Memory B cell (primary cell): Measurements from ENCODE around the gene PITRM1.
"Not testable (repeated sequence)": the region's sequence is repeated elsewhere in the genome, so short reads cannot be mapped to it uniquely, and the experiment has no call there.

Experiments
- ATAC-seq: fragments of 150-1000 bp; cut with Tn5 transposase; 2 replicates; pipeline ENCODE4 v1.10.0; 2021; ENCODE audit warnings: low read depth, mild to moderate bottlenecking, moderate library complexity
- DNase-seq, 2 donors: peaks; one replicate each; pipeline ENCODE4 v3.0.0; 2022; ENCODE audit warnings: low spot score in 2 of 2
- H3K27ac Mint-ChIP-seq: one replicate; pipeline ENCODE4 v1.8.0; 2022; ENCODE audit warnings: mild to moderate bottlenecking, moderate library complexity, mixed read lengths
- H3K27me3 Mint-ChIP-seq: one replicate; pipeline ENCODE4 v1.8.0; 2022; ENCODE audit warnings: mixed read lengths
- H3K36me3 Mint-ChIP-seq: one replicate; pipeline ENCODE4 v1.8.0; 2022; ENCODE audit warnings: mild to moderate bottlenecking, mixed read lengths
- H3K4me1 Mint-ChIP-seq: one replicate; pipeline ENCODE4 v1.8.0; 2022; ENCODE audit warnings: mixed read lengths
- H3K4me3 Mint-ChIP-seq: one replicate; pipeline ENCODE4 v1.8.0; 2022; ENCODE audit warnings: mild to moderate bottlenecking, moderate library complexity, mixed read lengths
- H3K9me3 Mint-ChIP-seq: one replicate; pipeline ENCODE4 v1.8.0; 2022; ENCODE audit warnings: mixed read lengths

The PITRM1 gene

DNA sequence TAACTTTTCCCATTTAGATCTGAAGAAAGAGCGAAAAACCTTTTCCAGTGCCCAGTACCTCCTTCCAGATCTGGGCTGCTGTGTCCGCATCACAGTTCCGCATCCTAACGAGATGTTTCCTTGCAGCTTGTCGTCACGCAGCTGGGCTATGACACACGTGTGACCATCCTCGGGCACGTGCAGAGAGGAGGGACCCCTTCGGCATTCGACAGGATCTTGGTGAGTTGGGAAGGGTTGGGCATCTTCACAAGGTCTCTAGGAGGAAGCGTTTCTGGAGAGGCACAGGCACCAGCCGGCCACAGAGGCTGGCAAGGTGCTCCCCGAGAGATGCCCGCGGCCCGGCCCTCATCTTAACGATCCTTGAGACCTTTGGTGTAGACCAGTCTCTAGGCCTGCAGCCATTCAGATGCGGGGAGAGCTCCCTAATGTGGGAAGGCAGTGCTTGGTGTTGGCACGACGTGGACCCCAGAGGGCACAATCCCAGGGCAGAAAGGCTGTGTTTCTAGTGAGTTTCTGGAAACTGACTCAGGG, 63.9 kb downstream of the PITRM1 start:
- H3K4me1 Mint-ChIP-seq, result peaks cover 7% of the 10 kb centered on the region
- DNase-seq (no peak), ATAC-seq (no peak)
- H3K9me3 Mint-ChIP-seq, result no peaks in the 10 kb centered on the region
- H3K36me3 Mint-ChIP-seq, result peaks cover 25% of the 10 kb centered on the region
- H3K27ac Mint-ChIP-seq, result no peak overlapping the region
- no peak overlapping the region for H3K4me3 Mint-ChIP-seq
- H3K27me3 Mint-ChIP-seq, result no peaks in the 10 kb centered on the region

DNA sequence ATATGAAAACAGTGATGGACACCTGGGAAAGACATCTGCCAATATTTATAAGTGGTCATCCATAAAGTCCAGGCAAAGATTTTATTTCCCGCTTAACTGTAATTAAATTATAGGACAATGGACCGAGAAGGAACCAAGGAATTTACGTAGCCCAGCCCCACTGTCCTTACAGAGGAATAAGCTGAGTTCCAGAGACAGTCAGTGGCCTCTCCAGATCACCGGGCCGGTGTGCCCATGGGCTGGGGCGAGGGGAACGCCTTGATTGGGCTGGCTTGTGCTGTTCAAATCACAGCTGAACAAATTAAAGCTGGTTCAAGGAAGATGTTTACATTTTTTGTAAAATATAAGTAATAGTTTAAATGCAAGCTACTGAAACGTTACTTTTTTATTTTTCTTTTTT, 64.5 kb downstream of the PITRM1 start:
- peaks cover 7% of the 10 kb centered on the region for H3K4me1 Mint-ChIP-seq
- peaks cover 25% of the 10 kb centered on the region for H3K36me3 Mint-ChIP-seq
- no peak overlapping the region for H3K4me3 Mint-ChIP-seq
- H3K27ac Mint-ChIP-seq, result no peak overlapping the region
- ATAC-seq (no peak), DNase-seq (no peak)
- H3K27me3 Mint-ChIP-seq, result no peaks in the 10 kb centered on the region
- no peaks in the 10 kb centered on the region for H3K9me3 Mint-ChIP-seq

GRCh38 chr10:3107426-3107961, 65.1 kb downstream of the PITRM1 start:
- no peaks in the 10 kb centered on the region for H3K9me3 Mint-ChIP-seq
- peaks cover 28% of the 10 kb centered on the region for H3K36me3 Mint-ChIP-seq
- H3K4me1 Mint-ChIP-seq, result peaks cover 7% of the 10 kb centered on the region
- ATAC-seq, result no peak
- H3K27ac Mint-ChIP-seq, result no peak overlapping the region
- H3K27me3 Mint-ChIP-seq, result no peaks in the 10 kb centered on the region
- H3K4me3 Mint-ChIP-seq, result no peak overlapping the region
- no peak for DNase-seq

GRCh38 chr10:3106928-3107425, 65.6 kb downstream of the PITRM1 start:
- H3K36me3 Mint-ChIP-seq, result peaks cover 28% of the 10 kb centered on the region
- H3K4me1 Mint-ChIP-seq, result peaks cover 7% of the 10 kb centered on the region

DNA sequence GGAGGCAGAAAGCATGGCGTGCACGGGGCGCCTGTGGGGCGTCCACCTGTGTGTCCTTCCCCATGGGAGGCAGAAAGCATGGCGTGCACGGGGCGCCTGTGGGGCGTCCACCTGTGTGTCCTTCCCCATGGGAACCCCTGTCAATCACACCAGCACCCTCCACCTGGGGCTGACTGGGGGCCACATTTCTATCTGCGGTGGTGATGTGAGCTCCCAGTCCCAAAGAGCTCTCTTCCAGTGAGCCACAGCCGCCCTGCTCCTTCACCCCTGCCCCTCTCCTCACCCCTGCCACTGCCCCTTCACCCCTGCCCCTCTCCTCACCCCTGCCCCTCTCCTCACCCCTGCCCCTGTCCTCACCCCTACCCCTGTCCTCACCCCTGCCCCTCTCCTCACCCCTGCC, 66.3 kb downstream of the PITRM1 start:
- H3K36me3 Mint-ChIP-seq, result peaks cover 31% of the 10 kb centered on the region
- not testable (repeated sequence) for ATAC-seq, DNase-seq, H3K9me3 Mint-ChIP-seq, H3K4me3 Mint-ChIP-seq, H3K27ac Mint-ChIP-seq, H3K4me1 Mint-ChIP-seq, H3K27me3 Mint-ChIP-seq

More at GRCh38 chr10:3106928-3107425, 65.6 kb downstream of the PITRM1 start:
- DNase-seq, result no peak
- no peak for ATAC-seq
- Mint-ChIP-seq H3K27me3 (no peaks in the 10 kb centered on the region), H3K27ac (no peak overlapping the region), H3K9me3 (no peaks in the 10 kb centered on the region), H3K4me3 (no peak overlapping the region)

- DNase-seq, result no peak
- Mint-ChIP-seq H3K9me3 (no peaks in the 10 kb centered on the region), H3K27ac (no peak overlapping the region), H3K36me3 (peaks cover 35% of the 10 kb centered on the region), H3K4me3 (no peak overlapping the region), H3K27me3 (no peaks in the 10 kb centered on the region), H3K4me1 (peaks cover 4% of the 10 kb centered on the region)
- ATAC-seq, result no peak
These were observed 66.7 kb downstream of the PITRM1 start for GRCh38 chr10:3105905-3106304.

DNA sequence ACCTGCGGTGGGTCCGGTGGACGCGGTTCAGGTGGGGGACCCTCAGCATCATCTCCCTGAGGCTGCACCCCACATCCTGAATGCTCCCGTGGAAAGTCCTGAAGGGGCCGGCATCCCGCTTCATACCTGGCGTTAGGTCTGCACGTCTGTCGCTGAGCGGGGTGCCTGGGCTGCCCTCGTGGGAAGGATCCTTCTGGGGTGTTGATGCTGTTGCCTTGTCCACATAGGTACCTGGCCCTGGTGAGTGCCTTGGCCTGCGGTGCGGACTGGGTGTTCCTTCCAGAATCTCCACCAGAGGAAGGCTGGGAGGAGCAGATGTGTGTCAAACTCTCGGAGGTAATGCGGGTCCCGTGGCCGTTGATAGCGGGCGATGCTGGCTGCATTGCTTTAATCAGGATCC, 67.4 kb downstream of the PITRM1 start:
- no peaks in the 10 kb centered on the region for H3K4me1 Mint-ChIP-seq
- no peak overlapping the region for H3K4me3 Mint-ChIP-seq
- H3K36me3 Mint-ChIP-seq, result peaks cover 36% of the 10 kb centered on the region
- H3K27ac Mint-ChIP-seq, result no peak overlapping the region
- DNase-seq (no peak), ATAC-seq (no peak)
- no peaks in the 10 kb centered on the region for H3K27me3 Mint-ChIP-seq
- no peaks in the 10 kb centered on the region for H3K9me3 Mint-ChIP-seq

DNA sequence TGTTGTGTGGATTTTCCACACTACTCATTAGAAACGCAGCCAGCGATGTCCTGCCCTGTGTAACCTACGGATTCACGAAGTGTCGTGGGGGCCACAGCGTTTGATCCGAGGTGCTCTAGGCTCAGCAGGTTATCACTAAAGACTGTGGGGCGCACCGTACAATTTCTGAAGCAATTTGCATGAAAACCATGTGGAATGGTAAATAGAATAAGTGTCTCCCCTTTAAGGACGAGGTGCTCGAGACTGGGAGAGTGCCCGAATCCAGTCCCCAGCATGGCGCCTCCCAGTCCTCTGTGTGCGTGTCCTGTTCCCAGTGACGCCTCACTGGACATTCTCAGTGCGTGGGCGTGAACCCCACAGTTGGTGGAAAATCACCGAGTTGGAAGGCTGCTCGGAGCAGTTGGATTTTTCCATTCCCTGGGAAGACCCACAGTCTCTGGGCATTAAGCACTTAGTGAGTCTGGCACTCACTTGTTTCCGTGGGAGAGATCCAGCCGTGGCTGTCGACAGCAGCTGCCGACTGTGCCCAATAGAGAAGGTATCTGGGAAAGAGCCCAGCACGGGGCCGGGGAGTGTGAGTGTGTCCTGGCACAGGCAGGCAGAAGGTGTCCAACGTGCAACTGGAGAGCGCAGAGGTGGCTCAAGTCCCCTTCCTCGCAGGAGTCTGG, 68.2 kb downstream of the PITRM1 start:
- ATAC-seq, result no peak
- peaks cover 38% of the 10 kb centered on the region for H3K36me3 Mint-ChIP-seq
- no peak for DNase-seq
- no peak overlapping the region for H3K4me3 Mint-ChIP-seq
- H3K9me3 Mint-ChIP-seq, result no peaks in the 10 kb centered on the region
- peaks cover 3% of the 10 kb centered on the region for H3K4me1 Mint-ChIP-seq
- H3K27ac Mint-ChIP-seq, result no peak overlapping the region
- H3K27me3 Mint-ChIP-seq, result no peaks in the 10 kb centered on the region

GRCh38 chr10:3103646-3104045, 68.9 kb downstream of the PITRM1 start:
- DNase-seq (no peak), ATAC-seq (no peak)
- Mint-ChIP-seq H3K9me3 (no peaks in the 10 kb centered on the region), H3K4me1 (peaks cover 3% of the 10 kb centered on the region), H3K4me3 (no peak overlapping the region), H3K27ac (no peak overlapping the region), H3K27me3 (no peaks in the 10 kb centered on the region), H3K36me3 (peaks cover 32% of the 10 kb centered on the region)

DNA sequence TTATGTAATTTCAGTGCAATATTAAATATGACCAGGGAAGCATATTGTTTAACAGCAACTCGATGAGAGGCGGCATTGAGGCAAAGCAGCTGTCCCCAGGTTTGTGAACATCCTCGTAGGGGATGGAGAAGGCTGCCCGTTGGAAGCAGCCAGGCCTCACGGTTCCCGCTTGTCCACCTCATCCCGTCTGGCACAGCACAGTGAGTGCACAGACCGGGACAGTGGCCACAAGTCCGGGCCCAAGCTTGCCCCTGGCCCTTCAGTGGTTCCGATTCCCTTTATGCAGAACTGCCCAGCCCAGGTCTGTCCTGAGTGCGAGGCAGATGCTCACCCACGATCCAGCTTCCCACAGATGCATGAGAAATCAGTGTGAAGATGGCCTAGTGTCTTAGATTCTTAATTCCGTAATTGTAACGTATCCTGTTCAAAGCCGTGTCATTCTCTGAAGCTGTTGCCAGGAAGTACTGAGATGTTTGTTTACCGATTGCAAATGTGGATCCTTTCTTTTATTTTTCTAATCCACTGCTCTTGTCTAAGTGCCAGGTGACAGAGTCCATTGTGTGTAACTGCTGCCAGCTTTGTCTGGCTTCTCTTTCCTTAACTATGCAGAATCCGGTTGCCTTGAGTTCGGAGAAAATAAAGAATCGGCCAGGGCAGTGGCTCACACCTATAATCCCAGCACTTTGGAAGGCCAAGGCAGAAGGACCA, 69.7 kb downstream of the PITRM1 start:
- peaks cover 3% of the 10 kb centered on the region for H3K4me1 Mint-ChIP-seq
- no peaks in the 10 kb centered on the region for H3K9me3 Mint-ChIP-seq
- ATAC-seq, result no peak
- no peak overlapping the region for H3K27ac Mint-ChIP-seq
- peaks cover 32% of the 10 kb centered on the region for H3K36me3 Mint-ChIP-seq
- H3K27me3 Mint-ChIP-seq, result no peaks in the 10 kb centered on the region
- no peak overlapping the region for H3K4me3 Mint-ChIP-seq
- DNase-seq, result no peak

DNA sequence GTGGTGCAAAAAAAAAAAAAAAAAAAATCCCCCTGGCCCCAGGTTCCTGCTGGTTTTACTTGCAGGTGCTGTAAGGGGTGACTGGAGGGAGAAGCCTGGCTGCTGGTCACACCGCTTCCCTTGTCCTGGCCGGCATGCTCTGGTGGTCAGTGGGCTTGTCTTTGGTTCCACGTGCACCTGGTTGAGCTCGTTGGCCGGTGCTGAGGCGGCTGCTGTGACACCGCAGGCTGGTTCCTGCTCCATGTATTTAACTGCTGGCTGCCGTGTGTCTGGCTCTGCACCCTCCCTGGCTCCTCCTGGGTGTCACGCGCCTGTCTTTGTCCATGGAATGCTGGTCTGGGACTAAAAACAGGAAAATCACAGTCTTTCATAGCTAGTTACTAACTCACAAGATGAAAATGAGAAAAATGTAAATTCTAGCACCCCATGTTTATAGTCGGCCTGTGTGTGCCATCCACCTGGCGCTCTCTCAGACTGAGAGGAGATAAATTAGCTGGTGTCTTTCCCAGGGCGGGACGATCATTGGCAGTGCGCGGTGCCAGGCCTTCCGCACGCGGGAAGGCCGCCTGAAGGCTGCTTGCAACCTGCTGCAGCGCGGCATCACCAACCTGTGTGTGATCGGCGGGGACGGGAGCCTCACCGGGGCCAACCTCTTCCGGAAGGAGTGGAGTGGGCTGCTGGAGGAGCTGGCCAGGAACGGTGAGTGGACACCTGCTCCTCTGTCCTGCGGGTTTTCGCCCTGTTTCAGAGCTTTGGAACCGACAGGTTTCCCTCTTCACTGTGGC, 71.5 kb downstream of the PITRM1 start:
- Mint-ChIP-seq H3K36me3 (peaks cover 32% of the 10 kb centered on the region), H3K27me3 (no peaks in the 10 kb centered on the region), H3K4me3 (no peak overlapping the region), H3K4me1 (peaks cover 3% of the 10 kb centered on the region), H3K27ac (no peak overlapping the region), H3K9me3 (no peaks in the 10 kb centered on the region)
- ATAC-seq (no peak), DNase-seq (no peak)

GRCh38 chr10:3100093-3100792, 72.3 kb downstream of the PITRM1 start:
- H3K4me1 Mint-ChIP-seq, result peaks cover 5% of the 10 kb centered on the region

GRCh38 chr10:3099291-3100092, 73.1 kb downstream of the PITRM1 start:
- ATAC-seq (no peak), DNase-seq (no peak)
- H3K9me3 Mint-ChIP-seq, result no peaks in the 10 kb centered on the region
- H3K36me3 Mint-ChIP-seq, result peaks cover 29% of the 10 kb centered on the region
- H3K27ac Mint-ChIP-seq, result no peak overlapping the region
- no peaks in the 10 kb centered on the region for H3K27me3 Mint-ChIP-seq
- peaks cover 5% of the 10 kb centered on the region for H3K4me1 Mint-ChIP-seq
- H3K4me3 Mint-ChIP-seq, result no peak overlapping the region

More at GRCh38 chr10:3100093-3100792, 72.3 kb downstream of the PITRM1 start:
- DNase-seq (no peak), ATAC-seq (no peak)
- Mint-ChIP-seq H3K27ac (no peak overlapping the region), H3K27me3 (no peaks in the 10 kb centered on the region), H3K9me3 (no peaks in the 10 kb centered on the region), H3K36me3 (peaks cover 31% of the 10 kb centered on the region), H3K4me3 (no peak overlapping the region)
